Endothelial cell (in vitro differentiated cells): ENCODE measurements around the gene MGARP. TPM values are rescaled to one million over a fixed set of nuclear protein-coding genes. Genes with fewer than 3 reads are reported as not detected.

Experiments used
- DNase-seq: peaks from one replicate; pipeline ENCODE4 v3.0.0; 2021; ENCODE audit warnings: low spot score
- H3K27ac Mint-ChIP-seq: one replicate; pipeline ENCODE4 v1.8.0; 2021; ENCODE audit warnings: mixed read lengths, inconsistent platforms; ENCODE audit not compliant: unreplicated experiment
- H3K27me3 Mint-ChIP-seq: one replicate; pipeline ENCODE4 v1.8.0; 2021; ENCODE audit warnings: mild to moderate bottlenecking, moderate library complexity, mixed read lengths, inconsistent platforms; ENCODE audit not compliant: unreplicated experiment
- H3K36me3 Mint-ChIP-seq: one replicate; pipeline ENCODE4 v1.8.0; 2021; ENCODE audit warnings: mild to moderate bottlenecking, low read depth, mixed read lengths, inconsistent platforms; ENCODE audit not compliant: unreplicated experiment
- H3K4me1 Mint-ChIP-seq: one replicate; pipeline ENCODE4 v1.8.0; 2021; ENCODE audit warnings: mild to moderate bottlenecking, mixed read lengths, inconsistent platforms; ENCODE audit not compliant: unreplicated experiment
- H3K4me3 Mint-ChIP-seq: one replicate; pipeline ENCODE4 v1.8.0; 2021; ENCODE audit warnings: mild to moderate bottlenecking, mixed read lengths, inconsistent platforms; ENCODE audit not compliant: unreplicated experiment
- H3K9me3 Mint-ChIP-seq: one replicate; pipeline ENCODE4 v1.8.0; 2021; ENCODE audit warnings: mixed read lengths, inconsistent platforms; ENCODE audit not compliant: unreplicated experiment
- total RNA-seq: library from RNA; stranded (reverse); fragmentation: NEBNext Ultra II Directional; extraction: Animal tissue kit (Norgen Biotek cat#: 25700); gene quantifications from one replicate; pipeline ENCODE4 v1.2.1, GENCODE V29; 2021; ENCODE audit not compliant: unreplicated experiment
- TF ChIP-seq, protein P1 (sequence below): fragments of 200-600 bp; sonication (generic); IDR thresholded peaks from one replicate; pipeline ENCODE4 v1.5.0; 2021; ENCODE audit warnings: antibody characterized with exemption; ENCODE audit not compliant: unreplicated experiment

The MGARP gene
- total RNA-seq, 1 donor from 2014 or later = not detected

DNA sequence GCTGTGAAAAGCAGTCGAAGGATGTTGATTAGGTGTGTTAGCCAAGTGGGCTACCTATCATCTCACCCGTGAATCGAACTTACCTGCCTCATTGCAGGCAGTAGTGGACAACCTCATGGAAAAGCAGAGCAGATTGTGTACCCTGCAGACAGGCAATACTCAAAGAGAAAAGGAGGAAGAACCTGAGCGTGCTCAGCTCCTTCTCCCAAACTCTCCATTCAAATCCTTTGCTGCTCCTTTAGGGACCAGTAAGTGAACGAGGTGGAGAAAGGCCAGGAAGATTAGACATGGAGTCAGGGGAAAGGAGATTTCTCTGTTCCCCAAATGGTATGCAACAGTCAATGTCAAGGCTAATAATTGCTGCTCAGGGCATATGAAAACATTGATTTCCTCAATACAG is 57.8 kb downstream of the MGARP start:
- Mint-ChIP-seq H3K4me3 (no peak overlapping the region), H3K27ac (no peak overlapping the region), H3K4me1 (peaks cover 7% of the 10 kb centered on the region), H3K9me3 (no peaks in the 10 kb centered on the region), H3K27me3 (peaks cover 3% of the 10 kb centered on the region), H3K36me3 (no peaks in the 10 kb centered on the region)
- no peak for DNase-seq
- TF ChIP-seq, protein P1, sequence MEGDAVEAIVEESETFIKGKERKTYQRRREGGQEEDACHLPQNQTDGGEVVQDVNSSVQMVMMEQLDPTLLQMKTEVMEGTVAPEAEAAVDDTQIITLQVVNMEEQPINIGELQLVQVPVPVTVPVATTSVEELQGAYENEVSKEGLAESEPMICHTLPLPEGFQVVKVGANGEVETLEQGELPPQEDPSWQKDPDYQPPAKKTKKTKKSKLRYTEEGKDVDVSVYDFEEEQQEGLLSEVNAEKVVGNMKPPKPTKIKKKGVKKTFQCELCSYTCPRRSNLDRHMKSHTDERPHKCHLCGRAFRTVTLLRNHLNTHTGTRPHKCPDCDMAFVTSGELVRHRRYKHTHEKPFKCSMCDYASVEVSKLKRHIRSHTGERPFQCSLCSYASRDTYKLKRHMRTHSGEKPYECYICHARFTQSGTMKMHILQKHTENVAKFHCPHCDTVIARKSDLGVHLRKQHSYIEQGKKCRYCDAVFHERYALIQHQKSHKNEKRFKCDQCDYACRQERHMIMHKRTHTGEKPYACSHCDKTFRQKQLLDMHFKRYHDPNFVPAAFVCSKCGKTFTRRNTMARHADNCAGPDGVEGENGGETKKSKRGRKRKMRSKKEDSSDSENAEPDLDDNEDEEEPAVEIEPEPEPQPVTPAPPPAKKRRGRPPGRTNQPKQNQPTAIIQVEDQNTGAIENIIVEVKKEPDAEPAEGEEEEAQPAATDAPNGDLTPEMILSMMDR = no peak

DNA sequence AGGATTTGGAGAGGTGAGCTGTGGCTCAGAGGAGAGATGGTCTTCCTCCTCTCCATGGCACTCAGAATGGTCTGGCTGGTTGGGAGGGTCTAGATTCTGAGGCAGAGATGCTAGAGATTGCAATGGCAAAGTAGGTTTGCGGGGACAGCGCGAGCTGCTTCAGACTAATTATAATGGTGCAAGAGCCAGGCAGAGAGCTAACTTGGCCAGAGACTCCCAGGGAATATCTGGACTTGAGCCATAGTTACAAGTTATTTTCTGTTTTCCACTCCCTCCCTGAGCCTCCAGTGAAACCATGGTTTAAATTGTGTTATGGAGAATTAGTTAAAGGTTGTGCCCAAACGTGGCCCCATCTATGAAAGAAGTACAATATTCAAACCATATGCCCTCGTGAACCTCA is 58.3 kb downstream of the MGARP start:
- Mint-ChIP-seq H3K4me1 (peaks cover 7% of the 10 kb centered on the region), H3K4me3 (no peak overlapping the region), H3K27ac (no peak overlapping the region), H3K9me3 (no peaks in the 10 kb centered on the region), H3K36me3 (no peaks in the 10 kb centered on the region), H3K27me3 (peaks cover 3% of the 10 kb centered on the region)
- no peak for DNase-seq
- TF ChIP-seq, protein P1 = no peak

DNA sequence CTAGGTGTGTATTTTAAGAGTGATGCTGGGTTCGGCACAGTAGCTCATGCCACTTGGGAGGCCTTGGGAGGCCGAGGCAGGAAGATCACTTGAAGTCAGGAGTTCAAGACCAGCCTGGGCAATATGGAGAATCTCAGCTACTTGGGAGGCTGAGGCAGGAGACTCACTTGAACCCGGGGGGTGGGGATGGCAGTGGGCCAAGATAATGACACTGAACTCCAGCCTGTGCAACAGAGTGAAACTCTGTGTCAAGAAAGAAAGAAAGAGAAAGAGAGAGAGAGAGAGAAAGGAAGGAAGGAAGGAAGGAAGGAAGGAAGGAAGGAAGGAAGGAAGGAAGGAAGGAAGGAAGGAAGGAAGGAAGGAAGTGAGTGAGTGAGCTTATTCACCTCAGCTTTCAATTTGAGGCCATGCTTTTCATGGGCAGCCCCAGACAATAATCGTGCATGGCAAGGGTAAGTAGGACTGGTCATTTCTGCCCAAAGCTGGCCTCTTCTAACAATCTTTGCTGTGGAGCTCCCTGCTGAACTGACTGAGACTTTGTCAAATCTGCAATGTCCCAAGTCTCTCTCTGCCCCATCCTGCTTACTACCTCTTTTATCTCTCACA is 60.5 kb downstream of the MGARP start:
- Mint-ChIP-seq H3K4me3 (no peak overlapping the region), H3K9me3 (no peaks in the 10 kb centered on the region), H3K27me3 (peaks cover 3% of the 10 kb centered on the region), H3K36me3 (no peaks in the 10 kb centered on the region), H3K4me1 (peaks cover 7% of the 10 kb centered on the region), H3K27ac (no peak overlapping the region)
- DNase-seq = no peak
- TF ChIP-seq, protein P1 = no peak

Other genes with a start within 250 kb of the MGARP start
- 48.0 TPM for gene ELF2, start 103.0 kb downstream of the MGARP start, total RNA-seq
- 37.8 TPM for gene NAA15, start 21.3 kb upstream of the MGARP start, total RNA-seq
- gene NDUFC1, start 22.3 kb upstream of the MGARP start, total RNA-seq = 44.8 TPM
- gene RAB33B, start 173.9 kb upstream of the MGARP start, total RNA-seq = 11.4 TPM